DMS 273 (cell line): Measurements from ENCODE around the gene TRUB1.
"Not testable (repeated sequence)": the region's sequence is repeated elsewhere in the genome, so short reads cannot be mapped to it uniquely, and the experiment has no call there.

Experiments
- DNase-seq: peaks from one replicate; lab custom pipeline; 2025; ENCODE audit not compliant: unreplicated experiment; lab: John Stamatoyannopoulos, UW

TRUB1 gene

DNA sequence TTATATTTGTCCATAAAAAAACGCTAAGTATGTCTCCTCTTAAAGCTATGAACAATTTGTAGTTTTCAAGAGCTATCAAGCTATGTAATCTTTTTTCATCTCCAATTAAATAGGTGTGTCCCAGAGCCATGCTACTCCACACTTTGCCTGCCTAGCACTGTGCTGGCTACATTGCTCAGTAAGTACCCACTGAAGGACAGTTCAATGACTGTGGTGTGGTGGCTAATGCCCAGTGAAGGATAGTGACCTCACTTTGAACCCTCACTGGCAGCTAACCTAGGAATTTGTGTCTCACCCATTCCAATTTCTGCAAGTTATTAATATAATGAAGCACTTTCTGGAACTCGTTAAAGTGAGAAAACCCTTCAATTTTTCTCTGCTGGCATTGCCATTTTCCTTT lies 14.4 kb upstream of the TRUB1 start:
- no peak for DNase-seq

DNA sequence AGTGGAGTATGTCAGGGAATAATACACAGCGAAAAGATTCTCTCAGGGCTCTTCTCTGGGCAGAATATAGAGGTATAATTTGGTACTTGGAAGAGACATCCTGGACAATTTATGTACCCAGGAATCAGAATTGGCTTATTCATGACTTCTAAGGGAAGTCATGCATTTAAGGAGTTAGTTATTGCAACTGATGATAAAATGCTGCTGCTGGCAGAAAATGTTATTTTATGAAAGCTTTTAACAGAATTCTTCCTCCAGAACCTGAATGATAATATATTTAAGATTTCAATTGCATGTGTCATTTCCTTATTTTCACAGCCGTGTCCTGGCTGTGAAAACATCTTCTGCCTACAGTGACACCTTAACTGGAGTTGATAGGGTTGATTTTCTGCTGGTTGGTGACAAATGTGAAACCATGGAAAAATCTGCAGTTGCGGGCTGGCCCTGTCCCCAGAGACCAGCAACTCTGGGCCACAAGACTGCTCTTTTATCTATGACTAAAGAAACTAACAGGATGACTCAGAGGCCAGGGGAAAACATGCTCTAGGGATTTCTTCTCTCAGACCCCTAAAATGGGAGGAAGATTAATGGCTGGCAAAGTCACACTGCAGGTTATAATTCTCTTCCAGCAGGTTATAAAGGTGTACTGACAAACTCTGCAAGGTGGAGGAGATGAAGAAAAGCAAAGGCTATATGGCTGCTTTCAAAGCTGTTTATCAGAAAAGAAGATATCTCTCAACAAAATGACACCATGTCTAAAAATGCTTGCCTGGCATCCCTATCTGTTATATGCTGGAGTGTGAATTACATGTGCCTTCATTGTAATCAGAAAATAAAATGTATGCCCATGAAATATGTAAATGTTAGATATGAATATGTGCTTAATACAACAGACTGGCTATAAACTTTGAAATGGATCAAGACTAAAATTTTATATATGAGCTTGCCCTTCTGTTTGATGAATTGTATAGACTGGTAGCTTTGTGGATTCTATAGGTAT lies 12.1 kb upstream of the TRUB1 start:
- DNase-seq, result no peak

DNA sequence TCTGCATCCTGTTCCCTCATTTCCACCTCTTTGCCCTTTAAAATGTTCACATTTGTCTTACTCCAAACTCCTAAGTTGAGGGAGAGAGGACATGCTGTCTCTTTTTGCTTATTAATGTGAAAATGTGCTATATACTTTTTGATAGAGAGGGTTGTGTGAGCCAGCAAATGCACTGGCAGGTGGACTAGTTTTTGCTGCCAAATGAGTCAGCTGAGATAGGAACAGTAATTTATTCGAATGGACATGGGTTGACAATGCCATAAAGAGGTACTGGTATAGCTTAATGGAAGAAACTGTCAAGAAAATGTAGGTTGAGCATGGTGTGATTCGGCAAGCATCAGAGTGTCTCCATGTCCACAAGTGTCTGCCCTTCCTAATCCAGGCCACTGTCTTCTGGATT lies 9.2 kb upstream of the TRUB1 start:
- no peak for DNase-seq

DNA sequence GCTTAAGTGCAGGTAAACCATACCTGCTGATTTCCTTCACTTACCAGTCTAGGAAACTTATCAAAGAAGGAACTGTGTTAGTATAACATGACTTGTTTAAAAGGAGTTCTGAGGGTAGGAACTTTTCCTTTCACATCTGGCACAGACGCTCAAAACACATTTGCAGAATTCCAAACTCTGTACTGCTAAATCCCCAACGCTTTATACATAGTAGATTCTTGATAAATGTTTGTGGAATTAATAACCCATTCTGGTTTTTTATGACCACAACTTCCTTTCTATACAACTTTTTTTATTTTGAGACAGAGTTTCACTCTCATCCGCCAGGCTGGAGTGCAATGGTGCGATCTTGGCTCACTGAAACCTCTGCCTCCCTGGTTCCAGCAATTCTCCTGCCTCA lies 7.7 kb upstream of the TRUB1 start:
- DNase-seq, result no peak

DNA sequence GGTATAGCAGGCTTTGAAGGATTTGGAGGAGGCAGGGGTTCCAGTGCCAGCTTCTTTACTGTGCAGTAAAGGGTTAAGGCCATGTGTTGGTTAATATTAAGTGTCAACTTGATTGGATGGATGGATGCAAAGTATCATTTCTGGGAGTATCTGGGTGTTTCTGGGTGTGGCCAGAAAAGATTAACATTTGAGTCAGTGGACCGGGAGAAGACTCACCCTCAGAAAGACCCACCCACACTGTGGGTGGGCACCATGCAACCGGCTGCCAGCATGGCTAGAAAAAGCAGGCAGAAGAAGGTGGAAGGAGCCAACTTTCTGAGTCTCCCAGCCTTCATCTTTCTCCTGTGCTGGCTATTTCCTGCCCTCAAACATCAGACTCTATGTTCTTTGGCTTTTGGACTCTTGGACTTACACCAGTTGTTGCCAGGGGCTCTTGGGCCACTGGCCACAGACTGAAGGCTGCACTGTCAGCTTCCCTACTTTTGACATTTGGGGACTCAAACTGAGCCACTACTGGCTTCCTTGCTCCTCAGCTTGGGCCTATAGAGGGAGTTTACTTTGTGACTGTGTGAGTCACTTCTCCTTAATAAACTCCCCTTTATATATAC lies 6.8 kb upstream of the TRUB1 start:
- no peak for DNase-seq

DNA sequence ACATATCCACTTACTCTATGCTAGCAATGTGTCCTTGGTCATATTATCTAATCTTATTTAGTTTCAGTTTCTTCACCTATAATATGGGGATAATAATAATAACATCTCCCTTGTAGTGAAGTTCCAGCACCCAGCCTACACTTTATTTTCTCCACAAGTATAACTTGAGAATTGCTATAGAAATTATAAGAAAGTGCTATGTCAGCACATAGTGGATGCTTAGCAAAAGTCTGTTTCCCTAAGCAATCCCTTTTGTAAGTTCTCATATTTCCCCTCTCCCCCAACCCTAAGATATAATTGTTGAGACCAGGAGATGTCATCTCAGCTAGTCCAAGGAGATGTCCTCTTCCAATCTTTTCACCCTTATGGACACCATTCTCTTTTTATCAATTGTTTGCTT lies 5.8 kb upstream of the TRUB1 start:
- DNase-seq, result no peak

DNA sequence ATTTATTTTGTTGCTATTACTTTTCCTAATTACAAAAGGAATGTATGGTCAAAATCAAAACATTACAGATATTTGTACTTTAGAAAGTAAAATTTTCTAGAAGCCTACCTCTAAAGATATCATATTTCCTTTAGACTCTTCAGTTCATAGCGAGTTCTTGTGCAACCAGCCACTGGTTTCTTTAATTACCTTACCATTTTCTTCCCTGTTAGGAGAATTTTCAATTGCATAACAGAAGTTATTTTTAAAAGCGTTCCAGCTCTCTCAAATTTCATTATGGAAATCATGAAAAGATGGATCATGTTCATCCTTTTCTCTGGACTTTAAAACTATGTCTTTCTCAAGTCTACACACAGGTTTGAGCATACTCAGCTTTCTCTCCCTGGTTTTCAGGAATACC lies 5.0 kb upstream of the TRUB1 start:
- DNase-seq, result no peak

DNA sequence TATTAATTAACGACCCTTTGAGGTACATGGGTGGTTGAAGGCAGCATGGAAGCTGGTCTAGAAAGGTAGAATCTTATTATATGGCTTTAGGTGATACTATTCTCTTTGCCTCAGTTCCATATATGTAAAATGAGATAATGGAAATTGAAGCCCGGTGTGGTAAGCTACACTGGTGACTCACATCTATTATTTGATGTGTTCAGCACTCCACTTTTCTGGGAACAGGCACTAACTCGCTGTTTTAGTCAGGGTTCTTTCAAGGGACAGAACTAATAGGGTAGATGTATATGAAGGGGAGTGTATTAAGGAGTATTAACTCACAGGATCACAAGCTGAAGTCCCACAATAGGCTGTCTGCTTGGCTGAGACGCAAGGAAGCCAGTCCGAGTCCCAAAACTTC lies 4.4 kb upstream of the TRUB1 start:
- no peak for DNase-seq

DNA sequence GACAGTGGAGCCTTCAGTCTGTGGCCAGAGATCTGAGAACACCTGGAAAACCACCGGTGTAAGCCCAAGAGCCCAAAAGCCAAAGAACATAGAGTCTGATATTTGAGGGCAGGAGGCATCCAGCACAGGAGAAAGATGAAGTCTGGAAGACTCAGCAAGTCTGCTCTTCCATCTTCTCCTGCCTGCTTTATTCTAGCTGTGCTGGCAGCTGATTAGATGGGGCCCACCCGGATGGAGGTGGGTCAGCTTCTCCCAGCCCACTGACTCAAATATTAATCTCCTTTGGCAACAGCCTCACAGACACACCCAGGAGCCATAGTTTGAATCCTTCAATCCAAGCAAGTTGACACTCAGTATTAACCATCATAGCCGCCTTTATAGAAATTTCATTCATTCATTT lies 4.0 kb upstream of the TRUB1 start:
- not testable (repeated sequence) for DNase-seq

DNA sequence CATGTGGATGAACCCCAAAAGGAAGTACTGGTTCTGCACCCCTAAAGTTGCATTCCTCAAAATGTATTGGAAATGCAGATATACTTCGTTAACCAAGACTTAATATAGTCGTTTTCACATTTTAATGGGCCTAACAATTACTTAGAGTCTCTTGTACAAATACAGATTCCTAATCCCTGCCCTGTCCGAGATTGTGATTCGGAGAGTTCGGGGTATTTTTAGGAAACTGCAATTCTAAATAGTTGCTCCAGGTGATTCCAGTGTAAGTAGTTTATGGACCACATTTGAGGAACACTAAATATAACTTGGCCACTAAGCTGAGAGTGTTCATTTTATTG lies 830 bp downstream of the TRUB1 start:
- no peak for DNase-seq

DNA sequence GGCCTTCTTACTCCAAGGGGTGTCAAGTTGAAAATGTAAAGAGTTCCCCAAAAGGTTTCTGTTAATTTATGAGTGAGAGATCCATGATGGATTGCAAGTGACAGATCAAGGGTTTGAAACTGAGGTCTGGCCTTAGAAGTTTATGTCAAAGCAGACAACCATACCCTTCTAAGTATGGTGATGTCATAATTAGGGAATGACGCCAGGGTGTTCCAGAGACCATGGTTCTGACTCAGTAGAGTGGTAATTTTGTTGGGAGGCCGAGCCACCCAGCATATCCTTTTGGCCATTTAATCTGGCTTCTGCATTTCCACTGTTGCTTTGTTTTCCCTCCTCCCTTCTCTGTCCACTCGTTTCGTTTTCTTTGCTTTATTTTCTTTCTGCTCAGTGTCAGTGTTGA lies 2.7 kb downstream of the TRUB1 start:
- no peak for DNase-seq

DNA sequence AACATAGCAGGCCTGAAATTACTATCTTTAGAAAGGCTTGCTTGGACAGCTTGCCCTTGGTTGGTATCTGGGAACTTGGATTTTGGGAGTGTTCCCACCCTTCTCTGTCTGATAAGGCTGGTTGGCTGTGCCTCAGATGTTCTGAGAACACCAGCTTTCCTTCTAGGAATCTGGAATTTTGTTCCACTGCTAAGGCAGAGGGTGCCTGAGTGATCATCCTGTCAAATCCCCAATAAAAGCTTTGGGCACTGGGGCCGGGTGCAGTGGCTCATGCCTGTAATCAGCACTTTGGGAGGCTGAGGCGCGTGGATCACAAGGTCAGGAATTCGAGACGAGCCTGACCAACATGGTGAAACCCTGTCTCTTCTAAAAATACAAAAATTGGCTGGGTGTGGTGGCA lies 5.0 kb downstream of the TRUB1 start:
- no peak for DNase-seq

DNA sequence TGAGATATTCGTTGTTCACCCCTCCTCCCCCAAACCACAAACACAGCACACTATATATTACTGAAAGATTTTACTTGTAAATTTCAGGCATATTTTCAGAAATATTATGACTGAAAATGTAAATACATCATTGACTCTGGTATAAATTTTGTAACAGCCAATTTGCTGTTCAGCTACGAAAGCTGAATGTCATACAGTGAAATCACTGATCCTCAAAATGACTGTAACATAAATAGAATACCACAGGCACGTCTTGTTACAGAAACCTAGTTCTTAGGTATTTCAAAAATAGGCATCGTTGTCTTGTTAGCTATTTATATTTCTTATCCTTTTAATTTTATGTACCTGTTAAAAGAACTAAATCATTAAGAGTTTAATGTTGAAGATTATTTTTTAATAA lies 15.1 kb downstream of the TRUB1 start:
- no peak for DNase-seq

DNA sequence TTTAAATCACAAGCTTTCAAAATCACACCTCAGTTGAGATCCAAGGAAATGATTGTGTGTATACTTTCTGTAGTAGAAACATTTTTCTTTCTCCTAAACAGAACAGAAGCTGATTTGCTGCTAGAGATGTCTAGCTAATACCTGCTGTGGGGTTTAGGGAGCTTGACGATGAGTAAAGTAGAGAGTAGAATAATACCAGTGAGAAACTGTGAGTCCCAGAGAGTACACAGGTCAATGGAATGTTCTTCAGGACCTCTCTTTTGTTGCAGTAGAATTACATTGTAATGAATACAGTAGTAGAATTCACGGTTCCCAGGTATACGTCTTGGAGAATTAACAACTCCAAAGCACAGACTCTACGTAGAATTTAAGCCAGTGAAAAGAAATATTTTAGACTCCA lies 18.0 kb downstream of the TRUB1 start:
- no peak for DNase-seq

DNA sequence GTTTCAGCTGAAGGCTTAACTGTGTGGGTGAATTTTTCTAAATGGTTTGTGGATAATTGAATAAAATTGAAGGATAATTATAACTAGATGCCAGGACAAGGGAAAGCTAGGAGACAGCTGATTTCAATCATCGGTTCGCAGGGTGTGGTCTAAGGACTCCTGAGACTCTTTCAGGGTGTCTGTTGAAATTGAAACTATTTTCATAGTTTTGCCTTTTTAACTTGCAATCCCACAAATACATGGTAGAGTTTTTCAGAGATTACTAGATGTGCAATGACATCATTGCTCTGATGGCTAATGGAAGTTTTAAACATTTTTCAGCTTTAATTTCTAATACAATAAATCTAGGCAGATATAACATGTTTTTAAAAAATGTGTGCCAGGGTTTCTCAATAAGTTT lies 18.5 kb downstream of the TRUB1 start:
- no peak for DNase-seq

DNA sequence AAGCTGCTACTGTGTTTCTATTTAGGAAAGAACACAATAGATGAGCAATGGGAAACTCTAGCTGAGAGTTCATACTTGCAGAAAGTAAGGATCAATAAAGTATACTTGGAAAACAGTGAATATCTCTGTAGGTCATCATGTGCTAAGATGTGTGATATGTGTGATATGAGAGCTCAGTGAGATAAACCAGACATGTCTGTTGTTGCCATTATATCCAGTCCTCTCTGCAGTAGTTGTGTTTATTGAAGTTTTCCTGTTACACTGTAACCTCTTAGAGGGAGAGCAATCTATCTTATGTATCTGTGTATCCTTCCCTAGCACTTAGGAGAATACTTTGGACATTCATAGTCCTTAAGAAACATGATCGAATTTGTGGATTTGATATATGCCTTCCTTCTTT lies 19.1 kb downstream of the TRUB1 start:
- no peak for DNase-seq

DNA sequence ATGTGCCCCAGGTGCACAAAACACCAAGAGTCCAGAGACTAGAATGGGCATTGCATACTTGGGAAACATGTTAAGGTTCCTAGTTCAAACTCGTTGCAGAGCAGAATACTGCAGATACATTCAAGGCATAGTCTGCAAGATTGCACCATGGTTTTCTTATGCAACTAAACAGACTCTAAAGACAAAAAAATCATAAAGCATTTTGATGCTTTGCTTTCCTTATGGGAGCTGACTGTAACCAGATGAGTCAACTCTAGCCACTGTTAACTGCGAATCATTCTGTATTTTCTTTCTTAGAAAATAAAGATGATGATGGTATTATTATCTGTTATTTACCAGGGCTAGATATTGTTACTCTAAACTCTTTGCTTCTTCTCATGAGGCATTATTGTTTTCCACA lies 19.7 kb downstream of the TRUB1 start:
- DNase-seq, result no peak

DNA sequence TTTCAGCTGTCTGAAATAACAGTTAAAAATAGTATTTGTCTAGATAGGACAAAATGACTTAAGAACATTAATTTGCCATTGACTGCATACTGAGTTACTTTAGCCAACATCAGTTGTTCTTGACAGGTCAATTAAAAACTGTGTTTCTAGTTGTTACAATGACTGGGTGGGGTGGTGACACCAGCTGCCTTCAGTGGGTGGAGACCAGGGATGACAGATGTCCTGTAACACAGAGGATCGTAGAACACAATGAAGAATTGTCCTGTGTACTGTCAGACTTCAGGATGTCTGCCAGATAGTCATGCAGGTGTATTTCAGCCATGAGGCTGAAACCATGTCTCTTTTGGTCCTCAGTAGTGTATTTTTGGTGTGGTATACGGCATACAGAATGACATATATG lies 24.4 kb downstream of the TRUB1 start:
- no peak for DNase-seq

DNA sequence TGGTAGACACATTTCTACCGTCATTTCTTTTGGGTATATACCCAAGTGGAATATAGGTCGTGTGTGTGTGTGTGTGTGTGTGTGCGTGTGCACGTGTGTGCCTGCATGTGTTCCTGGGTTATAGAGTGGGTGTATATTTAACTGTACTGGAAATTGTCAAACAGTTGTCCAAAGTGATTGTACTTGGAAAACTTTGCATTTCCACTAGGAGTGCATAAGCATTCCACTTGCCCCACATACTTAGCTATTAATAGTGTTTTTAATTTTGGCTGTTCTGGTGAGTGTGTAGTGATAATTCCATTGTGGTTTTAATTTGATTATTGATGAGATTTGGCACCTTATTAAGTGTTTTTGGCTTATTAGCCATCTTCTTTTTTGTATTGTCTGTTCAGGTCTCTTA lies 25.9 kb downstream of the TRUB1 start:
- DNase-seq, result no peak

DNA sequence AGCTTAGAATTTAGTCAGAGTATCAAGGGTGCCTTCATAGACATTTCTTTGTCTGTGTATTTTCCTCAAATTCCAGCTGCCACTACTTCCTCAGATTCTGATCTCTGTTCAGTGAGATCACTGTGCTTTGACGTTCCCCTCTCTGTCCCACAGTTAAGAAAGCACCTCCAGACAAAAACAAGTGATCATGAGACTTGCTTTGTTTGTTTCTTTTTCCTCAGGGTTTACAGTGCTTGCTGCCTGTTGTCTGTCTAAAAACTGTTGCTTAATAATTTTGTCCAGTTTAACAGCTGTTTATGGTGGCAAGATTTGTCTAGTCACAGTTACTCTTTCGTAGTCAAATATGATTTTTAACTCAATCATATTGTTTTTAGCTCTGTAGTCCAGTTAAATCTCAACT lies 29.1 kb downstream of the TRUB1 start:
- DNase-seq, result no peak

DNA sequence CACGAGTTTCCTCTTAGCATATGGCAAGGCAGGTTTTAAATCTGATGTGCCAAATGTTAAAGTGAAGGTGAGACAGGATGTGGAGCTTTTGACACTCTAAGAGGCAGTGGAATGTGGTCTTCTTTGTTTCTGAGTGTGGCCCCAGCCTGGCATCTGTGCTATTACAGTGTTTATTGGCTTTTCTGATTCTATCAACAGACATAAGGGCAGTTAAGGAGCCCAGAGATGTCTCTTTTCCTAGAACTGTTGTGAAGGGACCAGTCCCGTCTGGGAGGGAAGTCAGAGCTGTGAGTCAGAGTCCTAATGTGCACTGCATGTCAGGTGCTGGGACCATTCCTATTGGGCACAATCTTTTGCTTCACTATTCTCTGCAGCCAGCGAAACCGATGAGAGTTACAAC lies 32.5 kb downstream of the TRUB1 start:
- DNase-seq, result peak; percentile 6

DNA sequence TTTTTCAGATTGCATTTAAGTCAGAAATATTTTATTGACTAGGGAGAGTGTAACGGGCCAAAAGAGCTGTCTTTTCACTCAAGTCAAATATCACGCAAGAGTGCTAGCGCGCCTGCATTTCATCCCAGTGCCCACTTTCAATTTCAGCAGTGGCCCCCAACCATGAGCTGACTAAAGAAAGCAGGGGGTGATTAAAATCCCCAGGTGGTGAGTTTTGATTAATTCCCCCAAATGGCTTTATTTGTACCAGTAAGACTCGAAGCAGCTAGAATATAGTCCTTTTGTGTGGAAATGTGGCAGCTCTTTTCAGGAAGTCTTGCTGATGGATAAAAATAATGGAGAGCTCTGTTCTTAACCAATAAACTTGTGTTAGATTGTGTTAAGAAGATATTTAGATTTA lies 35.3 kb downstream of the TRUB1 start:
- DNase-seq, result no peak

DNA sequence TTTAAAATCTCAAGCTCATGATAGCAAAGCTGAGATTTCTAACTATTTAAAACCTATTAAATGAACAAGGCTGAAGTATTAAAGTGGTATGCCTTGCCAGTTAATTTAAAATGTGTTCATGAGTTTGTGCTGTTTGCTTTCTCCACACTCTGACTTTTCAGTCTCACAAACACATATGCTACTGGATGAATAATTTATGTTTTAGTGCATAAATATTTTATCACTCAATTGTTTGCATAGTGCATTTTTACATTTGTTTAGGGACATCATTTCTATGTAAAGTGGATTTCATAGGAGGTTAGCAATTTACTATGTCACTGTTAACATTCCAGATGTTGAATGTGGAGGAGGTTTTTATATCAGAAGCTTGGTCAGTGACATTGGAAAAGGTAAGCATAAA lies 36.0 kb downstream of the TRUB1 start:
- DNase-seq, result no peak
